Heart right ventricle (tissue), 16 donors: Measurements from ENCODE around the gene ZNF526. TPM values are rescaled to one million over a fixed set of nuclear protein-coding genes. Genes with fewer than 3 reads are reported as not detected.

Experiments used
- ATAC-seq, 8 donors: fragments of 200-7000 bp; cut with Tn5 transposase; one replicate each; pipeline ENCODE4 v1.9.1; 2020; ENCODE audit warnings: mild to moderate bottlenecking in 8 of 8, moderate library complexity in 8 of 8, moderate number of reproducible peaks in 1 of 8
- DNase-seq, 2 donors: peaks; one replicate each; pipeline ENCODE4 v3.0.0-alpha.2; 2020
- H3K27ac ChIP-seq, 10 donors: fragments of 200-600 bp; sonication (generic) in 2 of 10; one replicate each; pipeline versions ENCODE4 v1.5.0 to v1.8.0; 2020 to 2022; ENCODE audit warnings: mild to moderate bottlenecking in 3 of 10
- H3K27me3 ChIP-seq, 7 donors: fragments of 200-600 bp; one replicate each; pipeline ENCODE4 v1.8.0; 2021 to 2022; ENCODE audit warnings: mild to moderate bottlenecking in 2 of 7
- H3K36me3 ChIP-seq, 9 donors: fragments of 200-600 bp; sonication (generic) in 1 of 9; one replicate each; pipeline versions ENCODE4 v1.5.0 to v1.8.0; 2020 to 2022; ENCODE audit warnings: mild to moderate bottlenecking in 2 of 9
- H3K4me1 ChIP-seq, 9 donors: fragments of 200-600 bp; sonication (generic) in 1 of 9; one replicate each; pipeline versions ENCODE4 v1.5.0 to v1.8.0; 2020 to 2022; ENCODE audit warnings: mild to moderate bottlenecking in 4 of 9
- H3K4me3 ChIP-seq, 10 donors: fragments of 200-600 bp; sonication (generic) in 2 of 10; one replicate each; pipeline versions ENCODE4 v1.5.0 to v1.8.0; 2020 to 2022; ENCODE audit warnings: mild to moderate bottlenecking in 7 of 10, moderate library complexity in 2 of 10
- H3K9me3 ChIP-seq, 11 donors: fragments of 200-600 bp in 10 of 11; sonication (generic) in 2 of 11; one replicate each; pipeline versions ENCODE4 v1.5.0 to v1.8.0; 2013 to 2022; ENCODE audit warnings: mild to moderate bottlenecking in 2 of 11, control low read depth in 1 of 11, moderate library complexity in 1 of 11
- WGBS, 2 donors: extraction: QIAGEN DNeasy Blood & Tissue Kit; methylation state at CpG; one replicate each; pipeline ENCODE4 v1.1.7; 2013; ENCODE audit warnings: inconsistent platforms in 1 of 2; 5-methylcytosine and 5-hydroxymethylcytosine counted together
- intact Hi-C, 10 donors: fragments of 100-400 bp; cut with DNase I; formaldehyde crosslinking; loops; one replicate each; pipeline versions ENCODE4 v1.11.1 to v1.14.2; 2022
- polyA plus RNA-seq, 2 donors: library from polyadenylated mRNA; stranded (reverse); fragments of 200-250 nt; gene quantifications; one replicate each; pipeline ENCODE4 v1.2.3, GENCODE V29; 2013
- total RNA-seq, 10 donors: library from RNA; stranded (reverse); fragmentation: NEBNext Ultra II Directional in 3 of 10; extraction: Animal tissue kit (Norgen Biotek cat#: 25700) in 3 of 10; gene quantifications; one replicate each; pipeline versions ENCODE4 v1.2.1 to v1.2.4, GENCODE V29; 2021 to 2023
- TF ChIP-seq, protein P1 (sequence below), 9 donors: fragments of 200-600 bp; sonication (generic) in 2 of 9; IDR thresholded peaks; one replicate each; pipeline versions ENCODE4 v1.5.0 to v1.8.0; 2021 to 2022; ENCODE audit warnings: antibody characterized with exemption in 9 of 9, mild to moderate bottlenecking in 5 of 9, moderate library complexity in 1 of 9
- donor health status: Arrhythmogenic right ventricular cardiomyopathy.
- donor health status: ischemic (EF 13 %, LVEDD 7.1; RV severe dilation, severe dysfunction).
- donor health status: healthy with polysubstance abuse.
- donor health status: DM: no; HTN: yes; CAD: no.
- donor health status: DM: no; HTN: no; CAD: no.
- donor health status: ischemic (EF 25% LVEDD 6.9; RV normal size, moderate dysfunction).
- donor health status: ischemic (EF 25% LVEDD 5.7; RV mildly dilated, moderate dysfunction).
- donor health status: healthy.
- donor health status: DM: yes; HTN: yes; CAD: no.
- donor health status: Ischemic cardiomyopathy.
- donor health status: ischemic (EF 35%, LVEDD 5.7; RV mildly dilated, moderate dysfunction).
- donor health status: nonischemic (EF 11% LVEDD 7.7; RV severe dilation, severe dysfunction).
- donor health status: DM: yes; HTN: yes; CAD: no.
- donor health status: PGD.
- donor health status: ischemic (EF 29% LVEDD 5.4; RV normal size, mild dysfunction).
- donor health status: nonischemic (EF 23%, LVEDD 6.1; RV moderate dilation, normal function).

Gene ZNF526
- total and polyA plus RNA-seq, 12 donors = 3.2 to 7.0 (median 5.1) TPM

DNA sequence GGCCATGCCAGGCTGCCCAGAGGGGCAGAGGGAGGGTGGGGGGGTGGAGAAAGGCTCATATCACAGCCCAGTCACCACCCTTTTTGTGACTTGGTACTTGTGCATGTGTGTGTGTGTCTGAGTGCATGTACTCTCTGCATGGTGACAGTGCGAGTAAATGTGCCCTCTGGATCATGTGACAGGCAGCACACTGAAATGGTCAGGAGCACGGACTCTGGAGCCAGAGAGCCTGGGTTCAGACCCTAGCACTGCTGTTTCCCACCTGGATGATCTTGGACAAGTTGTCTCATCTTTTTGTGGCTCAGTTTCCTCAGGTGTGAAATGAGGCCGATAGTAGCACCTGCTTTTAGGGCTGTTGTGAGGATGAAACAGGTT, 50.9 kb downstream of the ZNF526 start:
- no peaks in the 10 kb centered on the region for H3K27me3 ChIP-seq
- H3K4me1 ChIP-seq = peaks cover 29 to 54% (median 45%) of the 10 kb centered on the region in 9 donors
- peak overlapping the region in 9 of 10 donors; percentile 43 to 66 (median 63) for H3K4me3 ChIP-seq
- DNase-seq (no peak), ATAC-seq (no peak)
- TF ChIP-seq, protein P1, sequence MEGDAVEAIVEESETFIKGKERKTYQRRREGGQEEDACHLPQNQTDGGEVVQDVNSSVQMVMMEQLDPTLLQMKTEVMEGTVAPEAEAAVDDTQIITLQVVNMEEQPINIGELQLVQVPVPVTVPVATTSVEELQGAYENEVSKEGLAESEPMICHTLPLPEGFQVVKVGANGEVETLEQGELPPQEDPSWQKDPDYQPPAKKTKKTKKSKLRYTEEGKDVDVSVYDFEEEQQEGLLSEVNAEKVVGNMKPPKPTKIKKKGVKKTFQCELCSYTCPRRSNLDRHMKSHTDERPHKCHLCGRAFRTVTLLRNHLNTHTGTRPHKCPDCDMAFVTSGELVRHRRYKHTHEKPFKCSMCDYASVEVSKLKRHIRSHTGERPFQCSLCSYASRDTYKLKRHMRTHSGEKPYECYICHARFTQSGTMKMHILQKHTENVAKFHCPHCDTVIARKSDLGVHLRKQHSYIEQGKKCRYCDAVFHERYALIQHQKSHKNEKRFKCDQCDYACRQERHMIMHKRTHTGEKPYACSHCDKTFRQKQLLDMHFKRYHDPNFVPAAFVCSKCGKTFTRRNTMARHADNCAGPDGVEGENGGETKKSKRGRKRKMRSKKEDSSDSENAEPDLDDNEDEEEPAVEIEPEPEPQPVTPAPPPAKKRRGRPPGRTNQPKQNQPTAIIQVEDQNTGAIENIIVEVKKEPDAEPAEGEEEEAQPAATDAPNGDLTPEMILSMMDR (IDR thresholded peaks at IDR 0.05) = no peak
- WGBS, 2 donors = 46 to 47% methylated on average over 3 of the region's 3 CpGs
- intact Hi-C loops = no loop called here
- peaks cover 0 to 48% (median 27%) of the 10 kb centered on the region in 9 donors for H3K36me3 ChIP-seq
- peak overlapping the region; percentile 70 to 99 (median 87) for H3K27ac ChIP-seq
- no peaks in the 10 kb centered on the region for H3K9me3 ChIP-seq

DNA sequence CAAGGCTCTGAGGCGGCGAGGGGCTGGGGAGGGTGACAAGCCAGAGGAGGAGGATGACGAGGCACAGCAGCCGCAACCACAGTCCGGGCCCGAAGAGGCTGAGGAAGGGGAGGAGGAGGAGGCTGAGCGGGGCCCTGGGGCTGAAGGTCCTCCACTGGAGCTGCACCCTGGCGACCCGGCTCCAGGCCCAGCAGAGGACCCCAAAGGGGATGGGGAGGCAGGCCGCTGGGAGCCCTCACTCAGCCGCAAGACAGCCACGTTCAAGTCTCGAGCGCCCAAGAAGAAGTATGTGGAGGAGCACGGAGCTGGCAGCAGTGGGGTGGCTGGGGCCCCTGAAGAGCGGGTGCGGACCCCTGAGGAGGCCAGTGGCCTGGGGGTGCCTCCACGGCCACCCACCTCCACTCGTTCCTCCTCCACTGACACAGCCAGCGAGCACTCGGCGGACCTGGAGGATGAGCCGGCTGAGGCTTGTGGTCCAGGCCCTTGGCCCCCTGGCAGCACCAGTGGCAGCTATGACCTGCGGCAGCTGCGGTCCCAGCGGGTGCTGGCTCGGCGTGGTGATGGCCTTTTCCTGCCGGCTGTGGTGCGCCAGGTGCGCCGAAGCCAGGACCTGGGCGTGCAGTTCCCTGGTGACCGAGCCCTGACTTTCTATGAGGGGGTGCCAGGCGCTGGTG, 51.9 kb downstream of the ZNF526 start:
- peaks cover 36 to 64% (median 55%) of the 10 kb centered on the region in 9 donors for H3K4me1 ChIP-seq
- WGBS, 2 donors = 87 to 90% methylated on average over 35 of the region's 35 CpGs
- intact Hi-C loops = no loop called here
- no peak overlapping the region for H3K4me3 ChIP-seq
- ATAC-seq (no peak), DNase-seq (no peak)
- peaks cover 0 to 54% (median 27%) of the 10 kb centered on the region in 9 donors for H3K36me3 ChIP-seq
- peak overlapping the region in 7 of 10 donors; percentile 78 to 99 (median 95) for H3K27ac ChIP-seq
- H3K9me3 ChIP-seq = no peaks in the 10 kb centered on the region
- TF ChIP-seq, protein P1 (IDR thresholded peaks at IDR 0.05) = no peak
- H3K27me3 ChIP-seq = no peaks in the 10 kb centered on the region

DNA sequence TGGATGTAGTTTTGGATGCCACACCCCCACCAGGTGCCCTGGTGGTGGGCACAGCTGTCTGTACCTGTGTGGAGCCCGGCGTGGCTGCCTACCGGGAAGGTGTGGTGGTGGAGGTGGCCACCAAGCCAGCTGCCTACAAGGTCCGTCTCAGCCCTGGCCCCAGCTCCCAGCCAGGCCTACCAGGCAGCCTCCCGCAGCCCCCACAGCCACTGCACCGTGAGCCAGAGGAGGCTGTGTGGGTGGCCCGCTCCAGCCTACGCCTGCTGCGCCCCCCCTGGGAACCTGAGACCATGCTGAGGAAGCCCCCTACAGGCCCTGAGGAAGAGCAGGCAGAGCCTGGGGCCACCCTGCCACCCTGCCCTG, 52.4 kb downstream of the ZNF526 start:
- Histone ChIP-seq H3K27me3 (no peaks in the 10 kb centered on the region), H3K4me3 (no peak overlapping the region), H3K4me1 (peaks cover 41 to 66% (median 59%) of the 10 kb centered on the region in 9 donors), H3K9me3 (no peaks in the 10 kb centered on the region), H3K36me3 (peaks cover 0 to 54% (median 27%) of the 10 kb centered on the region in 9 donors), H3K27ac (peak overlapping the region in 1 of 10 donors; percentile 95)
- TF ChIP-seq, protein P1 (IDR thresholded peaks at IDR 0.05) = no peak
- DNase-seq (no peak), ATAC-seq (no peak)
- intact Hi-C loops = no loop called here
- 82 to 86% methylated on average over 9 of the region's 9 CpGs for WGBS, 2 donors

DNA sequence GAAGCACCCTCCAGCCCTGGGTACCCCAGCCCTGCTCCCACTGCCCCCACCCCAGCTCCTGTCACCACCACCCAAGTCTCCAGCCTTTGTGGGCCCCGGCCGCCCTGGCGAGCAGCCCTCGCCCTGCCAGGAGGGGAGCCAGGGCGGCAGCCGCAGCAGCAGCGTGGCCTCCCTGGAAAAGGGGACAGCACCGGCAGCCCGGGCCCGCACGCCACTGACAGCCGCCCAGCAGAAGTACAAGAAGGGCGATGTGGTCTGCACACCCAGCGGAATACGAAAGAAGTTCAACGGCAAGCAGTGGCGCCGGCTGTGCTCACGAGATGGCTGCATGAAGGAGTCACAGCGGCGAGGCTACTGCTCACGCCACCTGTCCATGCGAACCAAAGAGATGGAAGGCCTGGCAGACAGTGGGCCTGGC, 52.9 kb downstream of the ZNF526 start:
- no peak overlapping the region for H3K27ac ChIP-seq
- H3K4me3 ChIP-seq = no peak overlapping the region
- no peaks in the 10 kb centered on the region for H3K9me3 ChIP-seq
- DNase-seq (no peak), ATAC-seq (no peak)
- H3K36me3 ChIP-seq = peaks cover 0 to 54% (median 27%) of the 10 kb centered on the region in 9 donors
- no peaks in the 10 kb centered on the region for H3K27me3 ChIP-seq
- intact Hi-C loops = no loop called here
- WGBS, 2 donors = 97 to 98% methylated on average over 23 of the region's 23 CpGs
- H3K4me1 ChIP-seq = peaks cover 41 to 67% (median 61%) of the 10 kb centered on the region in 9 donors
- TF ChIP-seq, protein P1 (IDR thresholded peaks at IDR 0.05) = no peak
